Neuronal stem cell (in vitro differentiated cells): ENCODE data around the gene IGFBP2.
A peak's percentile ranks its signal among the peaks of the same experiment; 100 is the strongest.

Source experiments
- DNase-seq: peaks from one replicate; pipeline ENCODE4 v3.0.0-alpha.2; 2013; ENCODE audit warnings: low spot score
- H2AFZ ChIP-seq: one replicate; pipeline ENCODE4 v1.6.1; 2013; ENCODE audit warnings: mild to moderate bottlenecking, low read length, inconsistent platforms
- H2AK5ac ChIP-seq: 2 replicates; pipeline ENCODE4 v1.6.1; 2013; ENCODE audit warnings: low read depth, mild to moderate bottlenecking, inconsistent platforms, low read length, moderate library complexity, mixed read lengths
- H2BK120ac ChIP-seq: 2 replicates; pipeline ENCODE4 v1.6.1; 2013; ENCODE audit warnings: low read depth, mild to moderate bottlenecking, inconsistent platforms, low read length, moderate library complexity, mixed read lengths
- H2BK12ac ChIP-seq: one replicate; pipeline ENCODE4 v1.6.1; 2013; ENCODE audit warnings: low read length, inconsistent platforms
- H2BK15ac ChIP-seq: 2 replicates; pipeline ENCODE4 v1.6.1; 2013; ENCODE audit warnings: mild to moderate bottlenecking, low read length, inconsistent platforms, mixed read lengths
- H2BK5ac ChIP-seq: one replicate; pipeline ENCODE4 v1.6.1; 2013; ENCODE audit warnings: inconsistent platforms, mild to moderate bottlenecking, low read length, moderate library complexity
- H3K14ac ChIP-seq: one replicate; pipeline ENCODE4 v1.6.1; 2013; ENCODE audit warnings: low read length, inconsistent platforms
- H3K18ac ChIP-seq: 2 replicates; pipeline ENCODE4 v1.6.1; 2013; ENCODE audit warnings: low read length, inconsistent platforms
- H3K23ac ChIP-seq: 2 replicates; pipeline ENCODE4 v1.6.1; 2013; ENCODE audit warnings: low read depth, mild to moderate bottlenecking, mixed read lengths, low read length, inconsistent platforms; ENCODE audit not compliant: poor library complexity
- H3K27ac ChIP-seq: replicated peaks from 3 replicates; pipeline ENCODE4 v1.5.1; 2013; ENCODE audit warnings: low read length, inconsistent platforms
- H3K27me3 ChIP-seq, 3 experiments: 2 replicates each; pipeline ENCODE4 v1.6.1; 2013; ENCODE audit warnings: low read length in 3 of 3, mild to moderate bottlenecking in 2 of 3, inconsistent platforms in 1 of 3, low read depth in 1 of 3, mixed read lengths in 1 of 3, moderate library complexity in 1 of 3; ENCODE audit not compliant: control insufficient read depth in 3 of 3, insufficient read depth in 3 of 3
- H3K36me3 ChIP-seq, 2 donors: replicated peaks in 1 of 2; 2 replicates each; pipeline ENCODE4 v1.6.1; 2013; ENCODE audit warnings: low read length in 2 of 2; ENCODE audit not compliant: control insufficient read depth in 2 of 2, insufficient read depth in 2 of 2
- H3K4ac ChIP-seq: 2 replicates; pipeline ENCODE4 v1.6.1; 2013; ENCODE audit warnings: inconsistent platforms, mild to moderate bottlenecking, low read length, moderate library complexity
- H3K4me1 ChIP-seq, 2 donors: 1 replicate in 1 of 2; 2 replicates in 1 of 2; pipeline ENCODE4 v1.6.1; 2013; ENCODE audit warnings: low read length in 2 of 2, low read depth in 1 of 2; ENCODE audit not compliant: control insufficient read depth in 2 of 2, insufficient read depth in 1 of 2
- H3K4me2 ChIP-seq: one replicate; pipeline ENCODE4 v1.6.1; 2013; ENCODE audit warnings: mild to moderate bottlenecking, low read length, inconsistent platforms; ENCODE audit not compliant: insufficient read depth, poor library complexity, severe bottlenecking
- H3K4me3 ChIP-seq, 2 donors: 2 replicates each; pipeline ENCODE4 v1.5.1; 2013; ENCODE audit warnings: low read length in 2 of 2, mild to moderate bottlenecking in 2 of 2, inconsistent platforms in 1 of 2, moderate library complexity in 1 of 2
- H3K79me1 ChIP-seq: one replicate; pipeline ENCODE4 v1.6.1; 2013; ENCODE audit warnings: low read depth, mild to moderate bottlenecking, inconsistent platforms, low read length, moderate library complexity
- H3K9ac ChIP-seq: one replicate; pipeline ENCODE4 v1.6.1; 2013; ENCODE audit warnings: mild to moderate bottlenecking, low read depth, low read length, inconsistent platforms; ENCODE audit not compliant: poor library complexity
- H3K9me3 ChIP-seq, 2 donors: replicated peaks in 1 of 2; 2 replicates each; pipeline versions ENCODE3 to v1.6.1; 2013; ENCODE audit warnings: low read length in 2 of 2, mild to moderate bottlenecking in 2 of 2, inconsistent platforms in 1 of 2, low read depth in 1 of 2, mixed read lengths in 1 of 2, moderate library complexity in 1 of 2; ENCODE audit not compliant: control insufficient read depth in 2 of 2, insufficient read depth in 1 of 2
- H4K8ac ChIP-seq: one replicate; pipeline ENCODE4 v1.6.1; 2013; ENCODE audit warnings: low read depth, mild to moderate bottlenecking, inconsistent platforms, low read length, moderate library complexity
- H4K91ac ChIP-seq: one replicate; pipeline ENCODE4 v1.6.1; 2013; ENCODE audit warnings: low read length, low read depth, mild to moderate bottlenecking, inconsistent platforms; ENCODE audit not compliant: poor library complexity
- WGBS, 2 donors: extraction: QIAGEN DNeasy Blood & Tissue Kit; methylation state at CpG; one replicate each; pipeline ENCODE4 v1.1.7; 2013; ENCODE audit warnings: missing lambda C conversion rate in 2 of 2, mixed read lengths in 1 of 2; ENCODE audit not compliant: insufficient read length in 2 of 2, insufficient replicate concordance in 1 of 2; ENCODE audit errors: extremely low coverage in 2 of 2; 5-methylcytosine and 5-hydroxymethylcytosine counted together

IGFBP2 gene

DNA sequence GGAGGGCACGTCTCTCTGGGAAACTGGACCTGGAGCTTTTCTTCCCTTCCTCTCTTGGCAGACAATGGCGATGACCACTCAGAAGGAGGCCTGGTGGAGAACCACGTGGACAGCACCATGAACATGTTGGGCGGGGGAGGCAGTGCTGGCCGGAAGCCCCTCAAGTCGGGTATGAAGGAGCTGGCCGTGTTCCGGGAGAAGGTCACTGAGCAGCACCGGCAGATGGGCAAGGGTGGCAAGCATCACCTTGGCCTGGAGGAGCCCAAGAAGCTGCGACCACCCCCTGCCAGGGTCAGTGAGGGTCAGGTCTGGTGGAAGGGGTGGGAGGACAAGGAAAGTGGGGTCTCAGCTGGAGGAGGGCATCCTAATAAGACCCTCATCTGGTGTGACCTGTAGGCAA lies 27.3 kb downstream of the IGFBP2 start:
- H3K14ac ChIP-seq, result no peak overlapping the region
- H3K9ac ChIP-seq, result no peak overlapping the region
- H2BK12ac ChIP-seq, result no peak overlapping the region
- no peak overlapping the region for H2BK5ac ChIP-seq
- H3K27me3 ChIP-seq, result no peaks in the 10 kb centered on the region
- H3K4me2 ChIP-seq, result no peak overlapping the region
- no peak overlapping the region for H2BK15ac ChIP-seq
- H3K23ac ChIP-seq, result no peak overlapping the region
- H4K91ac ChIP-seq, result no peak overlapping the region
- H3K36me3 ChIP-seq, result peaks cover 43 to 97% of the 10 kb centered on the region in 2 donors
- H3K4me3 ChIP-seq, result no peak overlapping the region
- no peak overlapping the region for H3K18ac ChIP-seq
- peaks cover 19% of the 10 kb centered on the region for H3K79me1 ChIP-seq
- DNase-seq, result no peak
- H3K4ac ChIP-seq, result no peak overlapping the region
- no peak overlapping the region for H2BK120ac ChIP-seq
- no peak overlapping the region for H2AFZ ChIP-seq
- WGBS, 2 donors, result no CpG with 5 or more reads among the region's 10 CpGs
- no peak overlapping the region for H4K8ac ChIP-seq
- H3K4me1 ChIP-seq, result peaks cover 6 to 18% of the 10 kb centered on the region in 2 donors
- H2AK5ac ChIP-seq, result no peak overlapping the region
- no peak overlapping the region for H3K27ac ChIP-seq
- H3K9me3 ChIP-seq, result no peaks in the 10 kb centered on the region

DNA sequence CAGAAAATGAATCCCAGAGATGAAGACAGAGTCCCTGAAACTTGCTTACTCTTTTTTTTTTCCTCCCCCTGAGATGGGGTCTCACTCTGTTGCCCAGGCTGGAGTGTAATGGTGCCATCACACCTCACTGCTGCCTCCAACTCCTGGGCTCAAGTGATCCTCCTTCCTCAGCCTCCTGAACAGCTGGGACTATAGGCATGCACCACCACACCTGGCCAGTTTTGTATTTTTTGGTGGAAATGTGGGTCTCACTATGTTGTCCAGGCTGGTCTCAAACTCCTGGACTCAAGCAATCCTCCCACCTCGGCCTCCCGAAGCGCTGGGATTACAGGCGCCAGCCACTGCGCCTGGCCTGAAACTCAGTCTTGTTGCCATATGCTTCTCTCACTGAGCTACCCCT lies 27.8 kb downstream of the IGFBP2 start:
- Histone ChIP-seq H3K23ac (no peak overlapping the region), H2BK15ac (no peak overlapping the region), H3K36me3 (peaks cover 43 to 93% of the 10 kb centered on the region in 2 donors), H3K27ac (no peak overlapping the region), H4K8ac (no peak overlapping the region), H2BK120ac (no peak overlapping the region), H2AK5ac (no peak overlapping the region), H2AFZ (no peak overlapping the region), H3K18ac (no peak overlapping the region), H3K4ac (no peak overlapping the region), H3K27me3 (no peaks in the 10 kb centered on the region), H3K9ac (no peak overlapping the region), H3K4me2 (no peak overlapping the region), H3K14ac (no peak overlapping the region), H3K79me1 (peaks cover 19% of the 10 kb centered on the region), H2BK5ac (no peak overlapping the region), H2BK12ac (no peak overlapping the region), H4K91ac (no peak overlapping the region), H3K9me3 (no peaks in the 10 kb centered on the region), H3K4me1 (peaks cover 10 to 20% of the 10 kb centered on the region in 2 donors), H3K4me3 (no peak overlapping the region)
- no peak for DNase-seq
- whole genome bisulfite sequencing, 2 donors, result no CpG with 5 or more reads among the region's 5 CpGs

DNA sequence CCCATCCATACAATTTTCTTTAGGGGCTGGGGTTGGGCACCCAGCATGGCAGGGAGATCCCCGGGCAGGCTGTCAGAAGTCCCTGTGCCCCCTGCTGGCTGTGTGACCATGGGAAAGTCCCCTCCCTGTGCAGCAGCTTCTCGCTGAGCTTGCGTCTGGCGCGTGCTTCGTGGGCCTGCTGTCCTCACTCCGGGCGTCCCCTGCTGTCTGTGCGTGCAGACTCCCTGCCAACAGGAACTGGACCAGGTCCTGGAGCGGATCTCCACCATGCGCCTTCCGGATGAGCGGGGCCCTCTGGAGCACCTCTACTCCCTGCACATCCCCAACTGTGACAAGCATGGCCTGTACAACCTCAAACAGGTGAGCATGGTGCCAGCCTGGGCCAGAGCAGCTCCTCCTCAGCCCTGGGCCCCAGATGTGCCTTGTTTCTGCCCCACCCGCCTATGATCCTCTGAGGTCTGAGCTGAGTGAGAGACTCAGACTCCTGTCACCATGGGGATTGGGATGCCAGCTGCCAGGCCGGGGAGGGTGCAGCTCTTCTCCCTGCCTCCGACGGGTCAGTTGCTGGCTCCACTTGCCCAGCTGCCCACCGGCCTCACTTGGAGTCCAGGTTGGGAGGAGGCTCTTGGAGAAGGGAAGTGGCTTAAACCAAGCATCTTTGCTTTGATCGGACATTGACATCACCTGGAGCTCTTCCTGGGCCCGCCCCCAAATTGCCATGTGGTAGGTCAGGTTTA lies 28.6 kb downstream of the IGFBP2 start:
- H3K36me3 ChIP-seq, result peaks cover 40 to 87% of the 10 kb centered on the region in 2 donors

DNA sequence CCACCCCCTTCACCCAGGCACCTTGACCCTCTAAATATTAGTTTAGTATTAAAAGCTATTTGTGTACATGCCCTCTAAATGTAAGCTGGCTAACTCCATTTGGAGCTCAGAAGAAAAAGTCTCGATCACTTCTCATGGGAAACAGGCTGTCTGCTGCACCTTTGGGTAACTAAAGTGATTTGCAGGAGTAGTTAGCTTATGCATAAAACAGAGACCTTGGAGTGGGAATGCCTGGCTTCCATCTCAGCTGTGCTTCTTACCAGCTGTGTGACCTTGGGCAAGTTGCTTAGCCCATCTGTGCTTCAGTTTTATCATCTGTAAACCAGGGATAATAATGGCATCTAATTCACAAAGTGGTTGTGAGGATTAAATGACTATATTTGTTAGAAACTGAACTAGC lies 29.9 kb downstream of the IGFBP2 start:
- no peak overlapping the region for H3K23ac ChIP-seq
- H2BK12ac ChIP-seq, result no peak overlapping the region
- H3K14ac ChIP-seq, result no peak overlapping the region
- DNase-seq, result no peak
- no peak overlapping the region for H2BK120ac ChIP-seq
- H3K4ac ChIP-seq, result no peak overlapping the region
- H2BK5ac ChIP-seq, result no peak overlapping the region
- H3K4me1 ChIP-seq, result peaks cover 7 to 12% of the 10 kb centered on the region in 2 donors
- no peak overlapping the region for H3K18ac ChIP-seq
- no peak overlapping the region for H3K9ac ChIP-seq
- WGBS, 2 donors, result no CpG with 5 or more reads among the region's 1 CpG
- no peaks in the 10 kb centered on the region for H3K9me3 ChIP-seq
- H3K4me3 ChIP-seq, result no peak overlapping the region
- no peak overlapping the region for H4K8ac ChIP-seq
- no peak overlapping the region for H3K27ac ChIP-seq
- H3K4me2 ChIP-seq, result no peak overlapping the region
- peaks cover 35 to 77% of the 10 kb centered on the region in 2 donors for H3K36me3 ChIP-seq
- no peak overlapping the region for H2BK15ac ChIP-seq
- H2AK5ac ChIP-seq, result no peak overlapping the region
- no peak overlapping the region for H2AFZ ChIP-seq
- peaks cover 12% of the 10 kb centered on the region for H3K79me1 ChIP-seq
- H4K91ac ChIP-seq, result no peak overlapping the region
- H3K27me3 ChIP-seq, result no peaks in the 10 kb centered on the region

More for the DNA sequence above, 28.6 kb downstream of the IGFBP2 start:
- no peak overlapping the region for H2AK5ac ChIP-seq
- no peak overlapping the region for H3K4me3 ChIP-seq
- H3K4me1 ChIP-seq, result peaks cover 10 to 18% of the 10 kb centered on the region in 2 donors
- H3K27me3 ChIP-seq, result no peaks in the 10 kb centered on the region
- no peak overlapping the region for H3K4ac ChIP-seq
- H3K23ac ChIP-seq, result peak overlapping the region; percentile 2
- DNase-seq, result no peak
- no peaks in the 10 kb centered on the region for H3K9me3 ChIP-seq
- H2BK120ac ChIP-seq, result no peak overlapping the region
- H3K79me1 ChIP-seq, result peaks cover 16% of the 10 kb centered on the region
- no peak overlapping the region for H3K27ac ChIP-seq
- H3K4me2 ChIP-seq, result no peak overlapping the region
- peak overlapping the region; percentile 65 for H4K91ac ChIP-seq
- H3K18ac ChIP-seq, result no peak overlapping the region
- H3K9ac ChIP-seq, result peak overlapping the region; percentile 47
- H2BK15ac ChIP-seq, result no peak overlapping the region
- H4K8ac ChIP-seq, result no peak overlapping the region
- no peak overlapping the region for H2BK12ac ChIP-seq
- no peak overlapping the region for H2BK5ac ChIP-seq
- H2AFZ ChIP-seq, result no peak overlapping the region
- H3K14ac ChIP-seq, result no peak overlapping the region
- WGBS, 2 donors, result no CpG with 5 or more reads among the region's 20 CpGs
